ENCODE data around the gene TSPOAP1. TPM values are rescaled to one million over a fixed set of nuclear protein-coding genes. Genes with fewer than 3 reads are reported as not detected.

TSPOAP1 gene
- polyA plus RNA-seq, 1 experiment = 5.6 TPM

DNA sequence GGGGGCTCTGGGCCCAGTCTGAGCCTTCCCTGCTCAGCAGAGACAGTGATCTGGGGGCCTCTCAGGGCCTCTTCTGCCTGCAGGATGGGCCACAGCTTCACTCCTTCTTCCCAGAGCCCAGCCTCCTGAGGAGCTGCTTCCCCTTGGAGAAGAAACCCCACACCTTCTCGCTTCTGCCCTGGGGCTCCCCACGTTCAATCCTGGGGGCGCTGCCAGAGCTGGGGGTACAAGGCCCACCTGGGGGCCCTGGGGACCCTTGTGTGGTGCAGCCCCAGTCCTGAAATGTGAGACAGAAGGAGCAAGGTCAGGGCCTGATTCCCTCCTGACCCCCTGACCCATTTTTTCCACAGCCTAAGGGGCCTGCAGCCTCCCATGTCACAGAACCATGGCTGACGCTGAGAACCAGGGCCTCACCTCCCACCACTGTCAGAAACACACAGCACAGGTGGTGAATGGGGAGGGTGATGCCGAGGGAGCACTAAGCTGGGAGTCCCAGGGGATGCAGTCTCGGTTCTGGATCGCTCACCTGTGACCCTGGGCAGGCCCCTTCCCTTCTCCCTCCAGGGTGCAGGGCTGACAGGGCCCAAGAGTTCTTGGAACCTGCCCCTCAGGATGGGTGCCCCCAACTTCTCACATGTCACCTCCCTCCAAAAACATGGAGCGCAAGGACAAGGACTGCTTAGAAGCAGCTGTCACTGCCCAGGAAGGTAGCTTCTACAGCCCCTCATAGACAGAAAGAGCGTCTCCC is 26.2 kb downstream of the TSPOAP1 start:
- CTCF ChIA-PET = interaction anchor here (1.2 to 4.9 kb wide), 5 partner anchors 11 to 146 kb away, joined by 3 to 25 read pairs (median 22); partner anchors contain the start of gene RNF43
- POLR2A ChIA-PET = no interaction called here
- no peak for DNase-seq (ENCODE audit: low read depth)

GRCh38 chr17:58301504-58302150 is 27.0 kb downstream of the TSPOAP1 start:
- DNase-seq (ENCODE audit: low read depth) = no peak
- ChIA-PET POLR2A (no interaction called here), CTCF (interaction anchor here (1.0 to 4.9 kb wide), 4 partner anchors 12 to 147 kb away, joined by 3 to 25 read pairs (median 3); partner anchors contain the start of gene RNF43)
- Histone ChIP-seq H3K36me3 (ENCODE audit: control insufficient read depth, insufficient read depth, low read length) (no peaks in the 10 kb centered on the region), H3K4me3 (ENCODE audit: low read depth, low read length) (no peak overlapping the region), H3K27me3 (ENCODE audit: control insufficient read depth, insufficient read depth, low read length) (no peaks in the 10 kb centered on the region)
- TF ChIP-seq, protein P1, sequence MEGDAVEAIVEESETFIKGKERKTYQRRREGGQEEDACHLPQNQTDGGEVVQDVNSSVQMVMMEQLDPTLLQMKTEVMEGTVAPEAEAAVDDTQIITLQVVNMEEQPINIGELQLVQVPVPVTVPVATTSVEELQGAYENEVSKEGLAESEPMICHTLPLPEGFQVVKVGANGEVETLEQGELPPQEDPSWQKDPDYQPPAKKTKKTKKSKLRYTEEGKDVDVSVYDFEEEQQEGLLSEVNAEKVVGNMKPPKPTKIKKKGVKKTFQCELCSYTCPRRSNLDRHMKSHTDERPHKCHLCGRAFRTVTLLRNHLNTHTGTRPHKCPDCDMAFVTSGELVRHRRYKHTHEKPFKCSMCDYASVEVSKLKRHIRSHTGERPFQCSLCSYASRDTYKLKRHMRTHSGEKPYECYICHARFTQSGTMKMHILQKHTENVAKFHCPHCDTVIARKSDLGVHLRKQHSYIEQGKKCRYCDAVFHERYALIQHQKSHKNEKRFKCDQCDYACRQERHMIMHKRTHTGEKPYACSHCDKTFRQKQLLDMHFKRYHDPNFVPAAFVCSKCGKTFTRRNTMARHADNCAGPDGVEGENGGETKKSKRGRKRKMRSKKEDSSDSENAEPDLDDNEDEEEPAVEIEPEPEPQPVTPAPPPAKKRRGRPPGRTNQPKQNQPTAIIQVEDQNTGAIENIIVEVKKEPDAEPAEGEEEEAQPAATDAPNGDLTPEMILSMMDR (IDR thresholded peaks at IDR 0.05; ENCODE audit: insufficient read depth, low read depth, low read length) = no peak

More for the DNA sequence above, 26.2 kb downstream of the TSPOAP1 start:
- TF ChIP-seq, protein P1 (IDR thresholded peaks at IDR 0.05; ENCODE audit: insufficient read depth, low read depth, low read length) = no peak
- Histone ChIP-seq H3K36me3 (ENCODE audit: control insufficient read depth, insufficient read depth, low read length) (no peaks in the 10 kb centered on the region), H3K27me3 (ENCODE audit: control insufficient read depth, insufficient read depth, low read length) (no peaks in the 10 kb centered on the region), H3K4me3 (ENCODE audit: low read depth, low read length) (no peak overlapping the region)

GRCh38 chr17:58300336-58300735 is 28.3 kb downstream of the TSPOAP1 start:
- POLR2A ChIA-PET = no interaction called here
- DNase-seq (ENCODE audit: low read depth) = no peak
- TF ChIP-seq, protein P1 (IDR thresholded peaks at IDR 0.05; ENCODE audit: insufficient read depth, low read depth, low read length) = no peak
- H3K4me3 ChIP-seq (ENCODE audit: low read depth, low read length) = no peak overlapping the region
- no peaks in the 10 kb centered on the region for H3K36me3 ChIP-seq (ENCODE audit: control insufficient read depth, insufficient read depth, low read length)
- CTCF ChIA-PET = interaction anchor here (0.8 to 1.7 kb wide), 3 partner anchors 9 to 23 kb away, joined by 3 to 4 read pairs (median 3); no protein-coding TSS in a partner anchor
- H3K27me3 ChIP-seq (ENCODE audit: control insufficient read depth, insufficient read depth, low read length) = no peaks in the 10 kb centered on the region

DNA sequence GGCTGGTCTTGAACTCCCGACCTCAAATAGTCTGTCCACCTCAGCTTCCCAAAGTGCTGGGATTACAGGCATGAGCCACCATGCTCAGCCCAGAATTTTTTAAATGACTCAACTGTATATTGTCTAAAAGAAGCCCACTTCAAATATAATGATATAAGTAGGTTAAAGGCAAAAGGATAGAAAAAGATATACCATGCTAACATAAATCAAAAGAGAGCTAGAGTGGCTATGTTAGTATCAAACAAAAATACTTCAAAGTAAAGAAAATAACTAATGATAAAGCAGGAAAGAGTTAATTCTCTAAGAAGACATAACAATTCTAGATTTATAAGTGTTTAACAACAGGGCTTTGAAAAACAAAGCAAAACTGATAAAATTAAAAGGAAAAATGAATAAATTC is 34.6 kb downstream of the TSPOAP1 start:
- Histone ChIP-seq H3K27me3 (ENCODE audit: control insufficient read depth, insufficient read depth, low read length) (no peaks in the 10 kb centered on the region; the same call in 1 of the 2 replicates), H3K4me3 (ENCODE audit: low read depth, low read length) (no peak overlapping the region), H3K36me3 (ENCODE audit: control insufficient read depth, insufficient read depth, low read length) (no peaks in the 10 kb centered on the region)
- TF ChIP-seq, protein P1 (IDR thresholded peaks at IDR 0.05; ENCODE audit: insufficient read depth, low read depth, low read length) = no peak
- ChIA-PET POLR2A (no interaction called here), CTCF (interaction anchor here (1.0 to 1.6 kb wide), 3 partner anchors 9 to 44 kb away, joined by 3 read pairs; no protein-coding TSS in a partner anchor)
- DNase-seq (ENCODE audit: low read depth) = no peak

GRCh38 chr17:58291246-58291645 is 37.3 kb downstream of the TSPOAP1 start:
- ChIA-PET CTCF (interaction anchor here (0.7 kb wide), 1 partner anchor 9 kb away, joined by 4 read pairs; no protein-coding TSS in a partner anchor), POLR2A (no interaction called here)
- TF ChIP-seq, protein P1 (IDR thresholded peaks at IDR 0.05; ENCODE audit: insufficient read depth, low read depth, low read length) = no peak
- Histone ChIP-seq H3K27me3 (ENCODE audit: control insufficient read depth, insufficient read depth, low read length) (no peaks in the 10 kb centered on the region; the same call in 1 of the 2 replicates), H3K36me3 (ENCODE audit: control insufficient read depth, insufficient read depth, low read length) (no peaks in the 10 kb centered on the region), H3K4me3 (ENCODE audit: low read depth, low read length) (no peak overlapping the region)
- no peak for DNase-seq (ENCODE audit: low read depth)

Data from BJ (cell line).